ENCODE results near the gene ZNF611. TPM values are rescaled to one million over a fixed set of nuclear protein-coding genes. Genes with fewer than 3 reads are reported as not detected.
"Not testable (repeated sequence)": the region's sequence is repeated elsewhere in the genome, so short reads cannot be mapped to it uniquely, and the experiment has no call there.

Gene ZNF611
- total RNA-seq, 1 donor from 2014 or later: 5.4 TPM

- no peak for DNase-seq (ENCODE audit: low read depth in 2 of 2)
These were observed 18.3 kb downstream of the ZNF611 start for GRCh38 chr19:52716522-52716921.

DNA sequence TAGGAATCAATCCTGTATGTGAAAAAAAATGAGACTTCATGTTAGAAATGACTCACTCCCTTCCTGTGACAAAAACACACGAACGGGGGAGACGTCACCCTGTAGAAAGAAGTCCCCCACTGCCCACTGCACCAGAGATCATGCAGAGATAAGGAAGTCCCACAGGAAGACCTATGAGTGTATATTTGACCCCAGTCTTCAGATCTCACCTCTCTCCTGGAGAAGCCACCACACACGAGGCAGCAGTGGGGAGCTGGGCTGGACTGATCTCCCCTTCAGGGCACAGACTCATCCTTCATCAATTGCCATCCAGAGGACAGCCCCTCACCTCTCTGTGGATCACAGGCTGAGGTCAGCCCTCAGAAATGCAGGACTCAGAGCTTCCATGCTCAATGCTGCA is 18.9 kb downstream of the ZNF611 start:
- peak in 1 of 2 donors; percentile 75 for DNase-seq (ENCODE audit: low read depth in 2 of 2)

DNA sequence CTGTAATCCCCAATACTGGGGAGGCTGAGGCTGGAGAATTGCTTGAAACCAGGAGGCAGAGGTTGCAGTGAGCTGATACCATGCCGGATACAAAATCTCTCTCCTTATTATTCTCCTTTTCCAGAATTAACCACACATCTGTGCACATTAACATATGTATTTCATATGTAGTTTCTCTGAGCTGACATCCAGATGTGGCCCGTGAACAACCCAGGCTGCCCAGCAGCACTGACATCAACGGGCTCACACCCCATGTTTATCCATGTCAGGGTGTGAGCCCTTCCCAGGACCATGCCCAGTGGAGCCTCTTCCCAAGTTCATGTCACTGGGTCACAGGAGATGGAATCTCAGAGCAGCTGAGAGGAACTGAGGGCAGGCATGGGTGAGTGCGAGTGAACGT is 19.5 kb downstream of the ZNF611 start:
- DNase-seq (ENCODE audit: low read depth in 2 of 2): not testable (repeated sequence)

DNA sequence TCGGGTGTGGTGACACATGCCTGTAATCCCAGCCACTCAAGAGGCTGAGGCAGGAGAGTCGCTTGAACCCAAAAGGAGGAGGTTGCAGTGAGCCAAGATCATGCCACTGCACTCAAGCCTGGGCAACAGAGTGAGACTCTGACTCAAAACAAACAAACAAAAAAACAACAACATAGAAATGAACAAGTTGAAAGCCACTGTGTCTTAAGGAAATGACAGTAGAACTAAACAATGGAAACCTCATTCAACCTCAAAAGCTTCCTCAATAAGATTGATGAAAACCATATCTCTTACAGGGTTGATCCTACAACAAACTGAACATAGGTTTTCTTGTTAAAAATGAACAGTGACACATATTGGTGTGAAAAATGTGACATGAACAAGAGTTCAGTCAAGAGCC is 21.8 kb downstream of the ZNF611 start:
- DNase-seq (ENCODE audit: low read depth in 2 of 2): not testable (repeated sequence)

- DNase-seq (ENCODE audit: low read depth in 2 of 2): not testable (repeated sequence)
These were observed 23.2 kb downstream of the ZNF611 start for GRCh38 chr19:52711661-52712060.

- DNase-seq (ENCODE audit: low read depth in 2 of 2): no peak
These were observed 24.3 kb downstream of the ZNF611 start for GRCh38 chr19:52710538-52710937.

DNA sequence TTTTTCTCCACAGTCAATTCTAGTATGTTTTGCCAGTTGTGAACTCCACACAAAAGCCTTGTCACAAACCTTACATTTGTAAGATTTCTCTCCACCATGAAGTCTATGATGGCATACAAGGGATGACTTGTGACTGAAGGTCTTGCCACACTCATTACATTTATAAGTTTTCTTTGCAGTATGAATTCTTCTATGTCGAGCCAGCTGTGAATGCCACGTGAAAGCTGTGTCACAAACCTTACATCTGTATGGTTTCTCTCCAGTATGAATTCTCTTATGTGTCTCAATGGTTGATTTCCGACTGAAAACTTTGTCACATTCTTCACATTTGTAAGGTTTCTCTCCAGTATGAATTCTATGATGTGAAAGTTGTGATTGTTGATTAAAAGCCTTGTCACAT is 29.2 kb downstream of the ZNF611 start:
- DNase-seq (ENCODE audit: low read depth in 2 of 2): not testable (repeated sequence)

- DNase-seq (ENCODE audit: low read depth in 2 of 2): no peak
These were observed 30.9 kb downstream of the ZNF611 start for GRCh38 chr19:52703917-52704316.

- DNase-seq (ENCODE audit: low read depth in 2 of 2): no peak
These were observed 34.2 kb downstream of the ZNF611 start for GRCh38 chr19:52700673-52701072.

- DNase-seq (ENCODE audit: low read depth in 2 of 2): peak in 1 of 2 donors; percentile 9
These were observed 35.3 kb downstream of the ZNF611 start for GRCh38 chr19:52699555-52699954.

- DNase-seq (ENCODE audit: low read depth in 2 of 2): no peak
These were observed 38.8 kb downstream of the ZNF611 start for GRCh38 chr19:52695996-52696395.

- DNase-seq (ENCODE audit: low read depth in 2 of 2): no peak
These were observed 39.9 kb downstream of the ZNF611 start for GRCh38 chr19:52694921-52695320.

- not testable (repeated sequence) for DNase-seq (ENCODE audit: low read depth in 2 of 2)
These were observed 40.6 kb downstream of the ZNF611 start for GRCh38 chr19:52694281-52694680.

DNA sequence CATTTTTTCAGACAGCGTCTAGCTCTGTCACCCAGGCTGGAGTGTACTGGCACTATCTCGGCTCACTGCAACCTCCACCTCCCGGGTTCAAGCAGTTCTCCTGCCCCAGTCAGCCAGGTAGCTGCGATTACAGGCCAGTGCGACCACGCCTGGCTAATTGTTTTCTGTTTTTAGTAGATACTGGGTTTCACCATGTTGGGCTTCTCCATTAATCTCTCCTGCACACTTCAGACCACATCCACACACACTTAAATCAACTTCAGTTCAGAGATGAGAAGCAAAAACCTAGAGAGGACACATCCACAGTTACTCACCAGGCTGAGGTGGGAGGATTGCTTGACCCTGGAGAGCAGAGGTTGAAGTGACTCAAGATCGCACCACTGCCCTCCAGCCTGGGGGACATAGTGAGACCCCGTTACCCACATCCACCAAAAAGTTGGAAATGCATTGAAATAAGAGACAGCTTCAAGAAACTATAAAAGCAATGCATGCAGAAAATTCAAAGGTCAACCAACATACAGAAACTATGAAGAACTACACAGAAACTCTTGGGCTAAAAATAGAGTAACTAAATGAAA is 42.3 kb downstream of the ZNF611 start:
- DNase-seq (ENCODE audit: low read depth in 2 of 2): no peak

GRCh38 chr19:52691737-52692136 is 43.1 kb downstream of the ZNF611 start:
- DNase-seq (ENCODE audit: low read depth in 2 of 2): no peak

DNA sequence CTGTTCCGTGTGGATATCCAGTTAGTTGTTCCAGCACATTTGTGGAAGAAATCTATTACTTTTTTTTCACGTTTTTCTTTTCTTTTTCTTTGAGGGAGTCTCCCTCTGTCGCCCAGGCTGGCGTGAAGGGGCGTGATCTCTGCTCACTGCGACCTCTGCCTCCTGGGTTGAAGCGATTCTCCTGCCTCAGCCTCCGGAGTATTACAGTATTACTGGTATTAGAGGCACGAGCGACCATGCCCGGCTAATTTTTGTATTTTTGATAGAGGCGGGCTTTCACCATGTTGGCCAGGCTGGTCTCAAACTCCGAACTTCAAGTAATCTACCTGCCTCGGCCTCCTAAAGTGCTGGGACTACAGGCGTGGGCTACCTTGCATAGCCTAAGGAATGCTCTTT is 43.6 kb downstream of the ZNF611 start:
- DNase-seq (ENCODE audit: low read depth in 2 of 2): no peak

DNA sequence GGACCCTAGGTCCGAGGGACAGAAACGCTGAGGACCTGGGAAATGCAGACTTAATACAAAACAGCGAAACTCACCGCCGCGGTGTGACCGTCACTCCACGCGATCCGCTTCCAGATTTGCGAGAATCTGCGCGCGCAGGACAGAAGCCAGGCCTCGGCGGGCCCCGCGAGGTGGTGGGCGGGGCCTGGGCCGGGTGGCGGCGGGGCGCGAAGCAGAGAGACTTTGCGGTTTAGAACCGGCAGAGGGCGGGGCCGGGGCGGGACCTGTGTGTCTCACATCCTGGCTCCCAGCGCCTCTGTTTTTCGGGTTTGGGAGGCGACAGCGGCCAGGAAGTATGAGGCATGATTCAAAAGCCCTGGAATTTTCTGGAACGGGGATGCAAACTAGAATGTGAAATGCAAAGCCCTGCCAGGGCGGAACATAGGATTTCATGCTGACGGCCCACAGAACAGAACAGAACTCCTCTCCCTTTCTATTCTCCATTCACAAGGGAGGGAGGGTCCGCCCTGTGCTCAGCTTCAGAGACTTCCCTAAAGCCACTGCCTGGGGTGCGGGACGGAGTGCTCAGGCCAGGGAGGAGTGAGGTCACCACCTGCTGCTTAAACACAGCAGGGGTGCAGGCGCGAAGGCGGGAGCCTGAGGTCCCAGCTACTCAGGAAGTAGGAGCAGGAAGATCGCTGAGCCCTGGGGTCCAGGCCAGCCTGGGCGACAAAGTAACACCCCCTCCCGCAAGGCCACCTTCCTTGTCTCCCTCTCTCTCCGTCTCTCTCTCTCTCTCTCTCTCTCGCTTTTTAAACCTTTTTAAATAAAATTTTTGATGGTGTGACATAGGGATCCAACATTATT is 44.3 kb downstream of the ZNF611 start:
- peak; percentile 79 to 94 for DNase-seq (ENCODE audit: low read depth in 2 of 2)

- DNase-seq (ENCODE audit: low read depth in 2 of 2): no peak
These were observed 44.9 kb downstream of the ZNF611 start for GRCh38 chr19:52689843-52690368.

DNA sequence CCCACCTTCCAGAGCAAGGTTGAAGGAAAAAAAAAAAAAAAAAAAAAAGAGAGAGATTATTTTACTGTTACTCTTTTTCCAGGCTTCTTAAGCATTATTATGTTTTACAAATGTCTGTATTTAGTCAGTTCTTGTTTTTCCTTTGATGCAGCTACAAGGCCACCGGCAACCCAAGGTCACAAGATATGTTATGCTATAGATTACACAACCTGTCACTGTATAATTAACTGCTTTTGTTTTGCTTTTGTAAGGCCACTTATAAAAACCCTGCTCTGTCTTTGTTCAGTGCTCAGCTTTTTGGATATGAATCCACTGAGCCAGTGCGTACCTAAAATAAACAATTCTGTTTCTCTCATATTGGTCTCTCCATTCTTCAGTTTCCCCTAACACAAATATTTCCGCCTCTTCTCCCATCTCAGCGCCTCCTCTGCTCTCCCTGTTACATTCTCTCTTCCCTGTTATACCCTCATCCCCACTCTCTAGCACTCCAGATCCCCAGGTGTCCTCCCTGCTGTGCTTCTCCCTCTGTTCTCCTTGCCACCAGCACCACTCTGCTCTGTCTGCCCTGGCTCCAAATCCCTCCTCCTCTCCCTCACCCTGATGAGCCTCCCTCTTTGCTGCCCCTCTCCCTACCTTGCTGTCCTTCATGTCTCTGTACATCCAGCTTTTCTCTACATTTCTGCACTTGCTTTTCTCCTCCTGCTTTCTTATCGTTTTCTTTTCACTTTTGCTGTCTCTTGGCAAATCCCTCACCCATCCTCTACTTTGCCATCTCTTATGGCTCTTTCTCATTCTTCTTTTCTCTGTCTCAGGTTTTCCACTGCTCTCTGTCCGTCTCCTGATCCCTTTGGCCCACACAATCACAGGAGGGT is 45.7 kb downstream of the ZNF611 start:
- DNase-seq (ENCODE audit: low read depth in 2 of 2): not testable (repeated sequence)

DNA sequence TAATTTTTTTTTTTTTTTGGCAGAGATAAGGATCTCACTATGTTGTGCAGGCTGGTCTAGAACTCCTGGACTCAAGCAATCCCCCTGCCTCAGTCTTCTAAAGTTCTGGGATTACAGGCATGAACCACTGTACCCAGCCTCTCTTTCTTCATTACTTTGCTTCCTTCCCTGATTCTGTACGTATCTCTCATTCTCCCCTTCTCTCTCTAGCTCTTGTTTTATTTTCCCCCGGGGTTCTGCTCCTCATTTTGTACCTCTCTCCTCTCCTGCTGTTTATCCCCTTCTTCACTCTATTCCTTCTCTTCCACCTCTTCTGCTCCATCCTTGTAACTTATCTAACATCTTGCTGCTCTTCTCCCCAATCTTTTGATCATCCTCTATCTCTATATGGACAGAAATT is 46.5 kb downstream of the ZNF611 start:
- DNase-seq (ENCODE audit: low read depth in 2 of 2): no peak

DNA sequence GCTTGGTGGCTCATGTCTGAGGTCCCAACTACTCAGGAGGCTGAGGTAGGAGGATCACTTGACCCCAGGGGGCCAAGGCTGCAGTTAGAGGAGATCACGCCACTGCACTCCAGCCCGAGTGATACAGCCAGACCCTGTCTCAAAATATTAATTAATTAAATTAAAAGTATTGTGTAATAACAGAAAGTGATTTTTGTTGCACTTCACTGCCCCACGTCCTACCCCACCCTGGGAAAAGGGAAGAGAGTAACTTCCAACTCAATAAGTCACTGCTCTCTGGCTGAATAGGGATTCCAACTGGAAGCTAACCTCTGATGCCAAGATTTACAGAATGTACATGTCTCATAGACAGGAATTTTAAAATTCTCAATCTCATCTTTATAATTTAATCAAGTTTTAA is 47.2 kb downstream of the ZNF611 start:
- DNase-seq (ENCODE audit: low read depth in 2 of 2): no peak

DNA sequence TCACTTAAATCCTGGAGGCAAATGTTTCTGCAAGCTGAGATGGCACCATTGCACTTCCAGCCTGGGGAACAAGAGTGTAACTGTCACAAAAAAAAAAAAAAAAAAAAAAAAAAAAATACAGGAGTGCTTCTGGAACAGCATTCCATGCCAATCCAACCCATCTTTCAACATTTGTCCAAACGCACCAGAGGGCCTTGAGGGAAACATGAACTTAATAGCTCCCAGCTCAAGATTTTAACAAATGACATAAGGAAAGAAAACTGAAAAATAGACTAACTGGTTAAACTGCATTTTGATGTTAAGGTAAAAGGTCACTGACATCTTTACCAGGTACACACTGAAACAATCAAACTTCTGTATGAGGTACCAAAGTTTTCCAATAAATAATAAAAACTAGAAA is 49.0 kb downstream of the ZNF611 start:
- DNase-seq (ENCODE audit: low read depth in 2 of 2): no peak

Data from dermis microvascular lymphatic vessel endothelial cell (primary cell).